DMS53 treated with DMSO at 0.1 percent for 48 hours (cell line): ENCODE data around the gene CHST8.

Source experiments
- DNase-seq: peaks from one replicate; lab custom pipeline; 2025; ENCODE audit not compliant: unreplicated experiment; lab: John Stamatoyannopoulos, UW

Gene CHST8

GRCh38 chr19:33671211-33671610 is 49.5 kb downstream of the CHST8 start:
- no peak for DNase-seq

GRCh38 chr19:33673258-33673875 is 51.6 kb downstream of the CHST8 start:
- no peak for DNase-seq

GRCh38 chr19:33673996-33674625 is 52.4 kb downstream of the CHST8 start:
- DNase-seq: no peak

GRCh38 chr19:33674626-33675367 is 53.0 kb downstream of the CHST8 start:
- no peak for DNase-seq

- no peak for DNase-seq
Observed at GRCh38 chr19:33675501-33676124, 53.9 kb downstream of the CHST8 start.

GRCh38 chr19:33676999-33677665 is 55.4 kb downstream of the CHST8 start:
- DNase-seq: no peak

- no peak for DNase-seq
Observed at GRCh38 chr19:33677745-33678426, 56.1 kb downstream of the CHST8 start.

- no peak for DNase-seq
Observed at GRCh38 chr19:33678796-33679585, 57.2 kb downstream of the CHST8 start.

GRCh38 chr19:33679696-33680095 is 57.9 kb downstream of the CHST8 start:
- DNase-seq: no peak

- DNase-seq: no peak
Observed at GRCh38 chr19:33681081-33681680, 59.4 kb downstream of the CHST8 start.

GRCh38 chr19:33683881-33684537 is 62.3 kb downstream of the CHST8 start:
- no peak for DNase-seq

- no peak for DNase-seq
Observed at GRCh38 chr19:33684538-33685232, 62.9 kb downstream of the CHST8 start.

GRCh38 chr19:33685541-33685940 is 63.8 kb downstream of the CHST8 start:
- DNase-seq: no peak

GRCh38 chr19:33686262-33686661 is 64.5 kb downstream of the CHST8 start:
- no peak for DNase-seq

GRCh38 chr19:33686687-33687480 is 65.1 kb downstream of the CHST8 start:
- DNase-seq: no peak

GRCh38 chr19:33687481-33688170 is 65.9 kb downstream of the CHST8 start:
- DNase-seq: no peak
